ENCODE measurements around the gene ACSL3. TPM values are rescaled to one million over a fixed set of nuclear protein-coding genes. Genes with fewer than 3 reads are reported as not detected.

The ACSL3 gene
- total RNA-seq, 3 donors from 2014 or later (not counting 1 experiment from before 2014, with no cell fraction given) = 55.4 to 86.6 (median 66.7) TPM

- H3K27ac Mint-ChIP-seq = no peak overlapping the region
- H3K36me3 ChIP-seq (ENCODE audit: control insufficient read depth, insufficient read depth, low read length) = no peaks in the 10 kb centered on the region
- no peaks in the 10 kb centered on the region for H3K36me3 Mint-ChIP-seq
- no CpG with 5 or more reads among the region's 2 CpGs for WGBS (ENCODE audit: insufficient coverage)
- no peak overlapping the region for H3K27ac ChIP-seq (ENCODE audit: low read length)
- no peaks in the 10 kb centered on the region for H3K27me3 Mint-ChIP-seq (ENCODE audit: low read depth in 2 of 2)
- no peaks in the 10 kb centered on the region for H3K27me3 ChIP-seq (ENCODE audit: control insufficient read depth, insufficient read depth, low read length)
- no peaks in the 10 kb centered on the region for H3K4me1 ChIP-seq (ENCODE audit: control insufficient read depth, insufficient read depth, low read length)
- peaks cover 46 to 49% of the 10 kb centered on the region in 2 donors for H3K4me1 Mint-ChIP-seq
- intact Hi-C loops (cut with micrococcal nuclease) = no loop called here
- TF ChIP-seq CTCF (IDR thresholded peaks at IDR 0.05) = no peak
- H3K4me3 Mint-ChIP-seq = no peak overlapping the region
- DNase-seq (no peak), ATAC-seq (no peak)
- no peak overlapping the region for H3K4me3 ChIP-seq (ENCODE audit: low read length)
- no peaks in the 10 kb centered on the region for H3K9me3 Mint-ChIP-seq
- H3K9me3 ChIP-seq (ENCODE audit: control insufficient read depth, insufficient read depth, low read length) = no peaks in the 10 kb centered on the region
These were observed 31.5 kb downstream of the ACSL3 start for GRCh38 chr2:222892321-222892720.

GRCh38 chr2:222892761-222893160 is 31.9 kb downstream of the ACSL3 start:
- Histone ChIP-seq H3K9me3 (ENCODE audit: control insufficient read depth, insufficient read depth, low read length) (no peaks in the 10 kb centered on the region), H3K4me1 (ENCODE audit: control insufficient read depth, insufficient read depth, low read length) (no peaks in the 10 kb centered on the region), H3K27me3 (ENCODE audit: control insufficient read depth, insufficient read depth, low read length) (no peaks in the 10 kb centered on the region), H3K4me3 (ENCODE audit: low read length) (no peak overlapping the region), H3K36me3 (ENCODE audit: control insufficient read depth, insufficient read depth, low read length) (no peaks in the 10 kb centered on the region), H3K27ac (ENCODE audit: low read length) (no peak overlapping the region)
- 60% methylated on average over 1 of the region's 1 CpG for WGBS (ENCODE audit: insufficient coverage)
- Mint-ChIP-seq H3K27ac (no peak overlapping the region), H3K9me3 (no peaks in the 10 kb centered on the region), H3K36me3 (no peaks in the 10 kb centered on the region), H3K27me3 (ENCODE audit: low read depth in 2 of 2) (no peaks in the 10 kb centered on the region), H3K4me1 (peaks cover 44 to 47% of the 10 kb centered on the region in 2 donors), H3K4me3 (no peak overlapping the region)
- TF ChIP-seq CTCF (IDR thresholded peaks at IDR 0.05) = no peak
- no peak for DNase-seq
- ATAC-seq = no peak
- intact Hi-C loops (cut with micrococcal nuclease) = no loop called here

GRCh38 chr2:222893716-222894115 is 32.9 kb downstream of the ACSL3 start:
- no peak for DNase-seq
- 100% methylated on average over 2 of the region's 4 CpGs for WGBS (ENCODE audit: insufficient coverage)
- H3K4me1 ChIP-seq (ENCODE audit: control insufficient read depth, insufficient read depth, low read length) = no peaks in the 10 kb centered on the region
- no peak overlapping the region for H3K4me3 ChIP-seq (ENCODE audit: low read length)
- Mint-ChIP-seq H3K4me1 (peaks cover 52 to 53% of the 10 kb centered on the region in 2 donors), H3K4me3 (no peak overlapping the region), H3K36me3 (no peaks in the 10 kb centered on the region), H3K27me3 (ENCODE audit: low read depth in 2 of 2) (no peaks in the 10 kb centered on the region), H3K9me3 (no peaks in the 10 kb centered on the region), H3K27ac (no peak overlapping the region)
- ATAC-seq = no peak
- H3K27ac ChIP-seq (ENCODE audit: low read length) = no peak overlapping the region
- no peaks in the 10 kb centered on the region for H3K9me3 ChIP-seq (ENCODE audit: control insufficient read depth, insufficient read depth, low read length)
- H3K27me3 ChIP-seq (ENCODE audit: control insufficient read depth, insufficient read depth, low read length) = no peaks in the 10 kb centered on the region
- no peak for TF ChIP-seq CTCF (IDR thresholded peaks at IDR 0.05)
- intact Hi-C loops (cut with micrococcal nuclease) = no loop called here
- no peaks in the 10 kb centered on the region for H3K36me3 ChIP-seq (ENCODE audit: control insufficient read depth, insufficient read depth, low read length)

GRCh38 chr2:222895144-222895543 is 34.3 kb downstream of the ACSL3 start:
- Histone ChIP-seq H3K36me3 (ENCODE audit: control insufficient read depth, insufficient read depth, low read length) (no peaks in the 10 kb centered on the region), H3K9me3 (ENCODE audit: control insufficient read depth, insufficient read depth, low read length) (no peaks in the 10 kb centered on the region), H3K27me3 (ENCODE audit: control insufficient read depth, insufficient read depth, low read length) (no peaks in the 10 kb centered on the region), H3K4me3 (ENCODE audit: low read length) (no peak overlapping the region), H3K27ac (ENCODE audit: low read length) (no peak overlapping the region), H3K4me1 (ENCODE audit: control insufficient read depth, insufficient read depth, low read length) (no peaks in the 10 kb centered on the region)
- H3K27ac Mint-ChIP-seq = no peak overlapping the region
- no peak overlapping the region for H3K4me3 Mint-ChIP-seq
- DNase-seq (no peak), ATAC-seq (no peak)
- H3K9me3 Mint-ChIP-seq = no peaks in the 10 kb centered on the region
- intact Hi-C loops (cut with micrococcal nuclease) = no loop called here
- no peaks in the 10 kb centered on the region for H3K27me3 Mint-ChIP-seq (ENCODE audit: low read depth in 2 of 2)
- no CpG with 5 or more reads among the region's 1 CpG for WGBS (ENCODE audit: insufficient coverage)
- TF ChIP-seq CTCF (IDR thresholded peaks at IDR 0.05) = no peak
- no peaks in the 10 kb centered on the region for H3K36me3 Mint-ChIP-seq
- peaks cover 52 to 55% of the 10 kb centered on the region in 2 donors for H3K4me1 Mint-ChIP-seq
